ENCODE measurements around the gene TARBP1.

DNA sequence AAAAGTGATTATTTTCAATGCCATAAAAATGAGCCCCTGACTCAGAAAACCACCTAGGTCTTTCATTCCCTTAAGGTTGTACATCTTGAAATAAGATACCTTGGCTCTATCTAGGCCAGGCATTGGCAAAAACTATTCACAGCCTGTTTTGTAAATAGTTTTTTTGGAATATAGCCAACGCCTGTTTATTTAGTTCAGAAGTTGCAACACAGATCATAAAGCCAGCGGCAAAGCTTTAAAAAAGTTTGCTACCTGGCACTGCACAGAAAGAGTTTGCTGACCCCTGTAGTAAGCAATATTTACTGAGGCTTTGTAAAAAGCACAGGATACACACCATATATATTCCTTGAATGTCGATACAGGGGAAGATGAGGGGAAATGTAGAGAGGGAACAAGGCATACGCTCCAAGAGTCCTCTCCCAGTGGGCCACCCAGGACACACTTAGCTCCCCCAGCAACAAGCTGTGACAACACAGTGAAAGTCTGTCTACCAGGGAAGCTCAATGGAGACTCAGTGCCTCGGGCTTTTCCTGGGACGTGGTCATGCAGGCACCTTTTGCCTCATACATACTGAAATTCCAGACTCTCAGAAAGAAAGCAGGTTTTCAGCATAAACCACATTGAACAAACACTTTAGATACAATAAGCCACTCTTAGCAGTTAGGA is 20.5 kb downstream of the TARBP1 start:
- no peak for TF ChIP-seq POLR2A (IDR thresholded peaks at IDR 0.05; ENCODE audit: low read depth, low read length)
- no peak for TF ChIP-seq POLR2AphosphoS5 (IDR thresholded peaks at IDR 0.05; ENCODE audit: low read depth, low read length)

Data from GM12892 (cell line).